Retinal pigment epithelial cell (primary cell): ENCODE data around the gene ANP32B.

Experiments used
- DNase-seq: peaks from one replicate; pipeline ENCODE4 v3.0.0-alpha.2; 2010; ENCODE audit warnings: low read depth
- H3K4me3 ChIP-seq: 2 replicates; pipeline ENCODE4 v1.5.1; 2011; ENCODE audit warnings: mild to moderate bottlenecking, low read length, control low read depth, moderate library complexity
- CTCF ChIP-seq: conservative IDR thresholded peaks from 2 replicates; pipeline ENCODE4 v1.5.1; 2011; ENCODE audit warnings: low read depth, low read length, control low read depth, inconsistent platforms

Gene ANP32B

GRCh38 chr9:97982683-97983588 lies at the start of gene ANP32B:
TSS of gene ANP32B (plus strand) at chr9:97983341. CDS start at chr9:97983556, 215 bp downstream.
- H3K4me3 ChIP-seq: peak within 1 kb of the TSS; percentile 78
- DNase-seq: no peak
- peak; percentile 71 for TF ChIP-seq CTCF

GRCh38 chr9:97934321-97935115 lies 48.6 kb upstream of the ANP32B start:
- H3K4me3 ChIP-seq: no peak overlapping the region
- DNase-seq: no peak
- TF ChIP-seq CTCF: no peak

- no peak for DNase-seq
- TF ChIP-seq CTCF: no peak
- H3K4me3 ChIP-seq: no peak overlapping the region
Measured at GRCh38 chr9:97935276-97935675, 47.9 kb upstream of the ANP32B start.

DNA sequence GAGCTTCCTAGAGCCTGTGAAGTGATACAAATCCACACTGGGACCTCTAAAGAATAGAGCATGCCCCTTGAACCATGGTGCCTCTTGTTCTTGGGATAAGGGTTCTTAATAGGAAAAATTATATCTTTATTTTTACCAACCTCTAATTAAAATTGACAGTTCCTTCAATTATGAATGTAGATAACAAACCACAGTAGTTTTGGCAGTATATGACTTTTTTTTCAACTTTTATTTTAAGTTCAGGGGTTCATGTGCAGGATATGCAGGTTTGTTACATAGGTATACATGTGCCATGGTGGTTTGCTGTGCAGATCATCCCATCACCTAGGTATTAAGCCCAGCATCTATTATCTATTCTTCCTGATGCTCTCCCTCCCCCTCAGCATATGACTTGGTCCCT lies 46.1 kb upstream of the ANP32B start:
- TF ChIP-seq CTCF: no peak

GRCh38 chr9:97938081-97938644 lies 45.0 kb upstream of the ANP32B start, which contains the start of gene HEMGN:
TSS of gene HEMGN (minus strand) at chr9:97938172. CDS start at chr9:97938136, 36 bp downstream.
- no peak within 1 kb of the TSS for H3K4me3 ChIP-seq
- no peak for DNase-seq
- no peak for TF ChIP-seq CTCF

More for the DNA sequence above, 46.1 kb upstream of the ANP32B start:
- H3K4me3 ChIP-seq: no peak overlapping the region
- no peak for DNase-seq

- no peak for TF ChIP-seq CTCF
- H3K4me3 ChIP-seq: no peak overlapping the region
Measured at GRCh38 chr9:97940233-97940632, 42.9 kb upstream of the ANP32B start.

More at GRCh38 chr9:97940233-97940632, 42.9 kb upstream of the ANP32B start:
- no peak for DNase-seq
